Testis (tissue), 3 donors: ENCODE results near the gene L2HGDH. TPM values are rescaled to one million over a fixed set of nuclear protein-coding genes. Genes with fewer than 3 reads are reported as not detected.

Source experiments
- DNase-seq: peaks from one replicate; pipeline ENCODE4 v3.0.0-alpha.2; 2019
- H3K27ac ChIP-seq, 2 donors: fragments of 200-600 bp; sonication (generic); one replicate each; pipeline ENCODE4 v1.5.1; 2019
- H3K27me3 ChIP-seq: fragments of 200-600 bp; sonication (generic); one replicate; pipeline ENCODE4 v1.5.1; 2019
- H3K36me3 ChIP-seq: fragments of 200-600 bp; sonication (generic); one replicate; pipeline ENCODE4 v1.5.1; 2017; ENCODE audit warnings: low read depth; ENCODE audit errors: missing control alignments
- H3K4me1 ChIP-seq: fragments of 200-600 bp; sonication (generic); one replicate; pipeline ENCODE4 v1.5.1; 2019
- H3K4me3 ChIP-seq, 2 donors: fragments of 200-600 bp; sonication (generic); one replicate each; pipeline ENCODE4 v1.5.1; 2017 to 2019
- H3K9me3 ChIP-seq: fragments of 200-600 bp; sonication (generic); one replicate; pipeline ENCODE4 v1.5.1; 2017
- POLR2A ChIP-seq: fragments of 450-650 bp; IDR thresholded peaks from one replicate; pipeline ENCODE4 v1.6.1; 2017; ENCODE audit warnings: antibody characterized with exemption, mild to moderate bottlenecking, moderate library complexity
- WGBS, 2 donors: methylation state at CpG; one replicate each; pipeline ENCODE4 v1.1.5; 2018; 5-methylcytosine and 5-hydroxymethylcytosine counted together
- intact Hi-C: fragments of 100-400 bp; cut with DNase I; formaldehyde crosslinking; loops from one replicate; pipeline ENCODE4 v1.15.1; 2023; ENCODE audit warnings: low total_unique reads
- polyA plus RNA-seq: library from polyadenylated mRNA; stranded (reverse); fragments of 350-450 nt; fragmentation: Illumina TruSeq; extraction: RNeasy Lipid Tissue Mini Kit (QIAGEN cat#74804); gene quantifications from one replicate; pipeline ENCODE4 v1.2.3, GENCODE V29; 2014; ENCODE audit warnings: low read depth, low replicate concordance; ENCODE audit not compliant: insufficient read depth
- total RNA-seq, 2 donors: library from RNA; depleted of rRNA; stranded (reverse); fragments of >200 nt; gene quantifications; one replicate each; pipeline ENCODE4 v1.2.3, GENCODE V29; 2016
- TF ChIP-seq, protein P1 (sequence below), 3 experiments: fragments of 450-650 bp in 2 of 3; fragments of 200-600 bp in 1 of 3; sonication (generic) in 1 of 3; IDR thresholded peaks; one replicate each; pipeline ENCODE4 v1.5.1; 2016 to 2019; ENCODE audit warnings: antibody characterized with exemption in 3 of 3, mild to moderate bottlenecking in 2 of 3, moderate library complexity in 1 of 3

L2HGDH gene
- total and polyA plus RNA-seq, 3 donors from 2014 or later = 7.9 to 8.9 (median 8.5) TPM

DNA sequence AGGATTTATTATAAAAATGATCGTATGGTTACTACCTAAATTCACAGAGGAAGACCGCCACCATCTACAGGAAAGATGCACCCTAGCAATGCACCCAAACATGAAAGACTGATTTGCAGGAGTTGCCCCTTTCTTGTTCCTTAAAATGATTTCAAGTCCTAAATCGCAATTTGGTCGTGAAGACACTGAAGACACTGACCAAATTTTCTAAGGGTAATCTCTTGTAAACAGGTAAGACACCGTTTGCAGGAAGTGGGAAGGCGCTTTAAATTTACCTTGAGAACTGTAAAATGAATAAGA, 81.7 kb downstream of the L2HGDH start:
- DNase-seq = no peak
- WGBS, 2 donors = 5 to 9% methylated on average over 6 of the region's 6 CpGs
- Histone ChIP-seq H3K36me3 (no peaks in the 10 kb centered on the region), H3K4me3 (peak overlapping the region; percentile 83 to 85), H3K4me1 (peaks cover 14% of the 10 kb centered on the region), H3K9me3 (no peaks in the 10 kb centered on the region), H3K27me3 (no peaks in the 10 kb centered on the region), H3K27ac (peak overlapping the region; percentile 96 to 98)
- intact Hi-C loops = no loop called here
- TF ChIP-seq, protein P1, sequence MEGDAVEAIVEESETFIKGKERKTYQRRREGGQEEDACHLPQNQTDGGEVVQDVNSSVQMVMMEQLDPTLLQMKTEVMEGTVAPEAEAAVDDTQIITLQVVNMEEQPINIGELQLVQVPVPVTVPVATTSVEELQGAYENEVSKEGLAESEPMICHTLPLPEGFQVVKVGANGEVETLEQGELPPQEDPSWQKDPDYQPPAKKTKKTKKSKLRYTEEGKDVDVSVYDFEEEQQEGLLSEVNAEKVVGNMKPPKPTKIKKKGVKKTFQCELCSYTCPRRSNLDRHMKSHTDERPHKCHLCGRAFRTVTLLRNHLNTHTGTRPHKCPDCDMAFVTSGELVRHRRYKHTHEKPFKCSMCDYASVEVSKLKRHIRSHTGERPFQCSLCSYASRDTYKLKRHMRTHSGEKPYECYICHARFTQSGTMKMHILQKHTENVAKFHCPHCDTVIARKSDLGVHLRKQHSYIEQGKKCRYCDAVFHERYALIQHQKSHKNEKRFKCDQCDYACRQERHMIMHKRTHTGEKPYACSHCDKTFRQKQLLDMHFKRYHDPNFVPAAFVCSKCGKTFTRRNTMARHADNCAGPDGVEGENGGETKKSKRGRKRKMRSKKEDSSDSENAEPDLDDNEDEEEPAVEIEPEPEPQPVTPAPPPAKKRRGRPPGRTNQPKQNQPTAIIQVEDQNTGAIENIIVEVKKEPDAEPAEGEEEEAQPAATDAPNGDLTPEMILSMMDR (IDR thresholded peaks at IDR 0.05) = no peak
- no peak for TF ChIP-seq POLR2A

DNA sequence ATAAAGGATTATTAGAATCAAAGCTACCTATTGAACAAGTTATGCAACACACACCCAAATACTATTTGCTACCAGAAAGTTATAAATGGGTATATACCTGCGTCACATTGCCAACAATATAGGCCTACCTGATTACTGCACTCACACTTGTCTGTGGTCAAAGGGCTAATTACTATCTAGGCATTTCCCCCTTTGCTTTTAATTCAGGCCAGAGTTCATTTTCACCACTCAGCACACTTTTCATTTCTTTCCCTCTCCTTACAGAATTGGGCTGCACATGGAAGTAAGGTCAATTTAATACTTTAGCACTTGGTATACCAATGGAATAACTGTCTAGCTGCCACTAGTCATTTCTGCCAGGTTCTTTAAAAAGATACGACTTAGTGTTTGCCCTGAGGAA, 82.3 kb downstream of the L2HGDH start:
- no peaks in the 10 kb centered on the region for H3K36me3 ChIP-seq
- DNase-seq = no peak
- no peak for TF ChIP-seq POLR2A
- TF ChIP-seq, protein P1 (IDR thresholded peaks at IDR 0.05) = no peak
- peaks cover 18% of the 10 kb centered on the region for H3K4me1 ChIP-seq
- H3K4me3 ChIP-seq = peak overlapping the region; percentile 83 to 85
- no peaks in the 10 kb centered on the region for H3K27me3 ChIP-seq
- 30% methylated on average over 2 of the region's 2 CpGs for WGBS, 2 donors
- H3K27ac ChIP-seq = peak overlapping the region; percentile 96 to 98
- intact Hi-C loops = no loop called here
- H3K9me3 ChIP-seq = no peaks in the 10 kb centered on the region

DNA sequence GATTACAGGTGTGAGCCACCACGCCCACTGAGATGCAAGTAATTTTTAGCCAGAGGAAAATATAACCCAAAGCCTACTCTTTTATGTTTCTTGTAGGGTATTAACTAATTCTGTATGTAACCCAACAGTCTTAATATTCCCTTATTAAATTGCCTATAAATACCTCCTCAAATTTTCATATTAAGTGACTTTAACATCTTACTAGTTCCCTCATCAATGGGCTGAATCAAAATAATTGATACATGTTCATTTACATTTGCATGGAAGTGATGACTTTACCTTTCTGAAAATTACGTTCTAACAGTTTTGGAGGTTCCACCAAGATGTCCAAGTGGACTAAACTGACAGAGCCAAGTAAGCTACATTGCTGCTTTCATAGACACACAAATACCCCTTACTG, 83.7 kb downstream of the L2HGDH start:
- intact Hi-C loops = no loop called here
- H3K27ac ChIP-seq = no peak overlapping the region
- H3K9me3 ChIP-seq = no peaks in the 10 kb centered on the region
- H3K4me1 ChIP-seq = peaks cover 22% of the 10 kb centered on the region
- WGBS, 2 donors = 85 to 94% methylated on average over 2 of the region's 2 CpGs
- H3K27me3 ChIP-seq = no peaks in the 10 kb centered on the region
- TF ChIP-seq, protein P1 (IDR thresholded peaks at IDR 0.05) = no peak
- no peak for TF ChIP-seq POLR2A
- H3K36me3 ChIP-seq = no peaks in the 10 kb centered on the region
- no peak overlapping the region for H3K4me3 ChIP-seq
- DNase-seq = no peak

DNA sequence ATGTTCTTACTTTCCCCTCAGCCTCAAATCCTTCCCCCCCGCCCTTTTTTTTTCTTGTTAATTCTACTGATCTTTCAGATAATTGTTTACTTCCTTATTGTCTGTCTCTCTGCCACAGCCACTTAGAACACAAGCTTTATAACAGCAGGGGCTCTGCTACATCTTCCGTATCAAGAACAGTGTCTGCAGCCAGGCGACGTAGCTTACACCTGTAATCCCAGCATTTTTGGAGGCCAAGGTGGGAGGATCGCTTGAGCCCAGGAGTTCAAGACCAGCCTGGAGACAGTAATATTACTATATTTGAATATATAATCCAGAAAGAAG, 86.1 kb downstream of the L2HGDH start:
- peaks cover 28% of the 10 kb centered on the region for H3K4me1 ChIP-seq
- TF ChIP-seq POLR2A = no peak
- TF ChIP-seq, protein P1 (IDR thresholded peaks at IDR 0.05) = no peak
- H3K4me3 ChIP-seq = no peak overlapping the region
- H3K27me3 ChIP-seq = no peaks in the 10 kb centered on the region
- intact Hi-C loops = no loop called here
- WGBS, 2 donors = 27 to 49% methylated on average over 5 of the region's 5 CpGs
- no peaks in the 10 kb centered on the region for H3K9me3 ChIP-seq
- no peaks in the 10 kb centered on the region for H3K36me3 ChIP-seq
- peak overlapping the region; percentile 2 to 64 for H3K27ac ChIP-seq
- DNase-seq = peak; percentile 31

DNA sequence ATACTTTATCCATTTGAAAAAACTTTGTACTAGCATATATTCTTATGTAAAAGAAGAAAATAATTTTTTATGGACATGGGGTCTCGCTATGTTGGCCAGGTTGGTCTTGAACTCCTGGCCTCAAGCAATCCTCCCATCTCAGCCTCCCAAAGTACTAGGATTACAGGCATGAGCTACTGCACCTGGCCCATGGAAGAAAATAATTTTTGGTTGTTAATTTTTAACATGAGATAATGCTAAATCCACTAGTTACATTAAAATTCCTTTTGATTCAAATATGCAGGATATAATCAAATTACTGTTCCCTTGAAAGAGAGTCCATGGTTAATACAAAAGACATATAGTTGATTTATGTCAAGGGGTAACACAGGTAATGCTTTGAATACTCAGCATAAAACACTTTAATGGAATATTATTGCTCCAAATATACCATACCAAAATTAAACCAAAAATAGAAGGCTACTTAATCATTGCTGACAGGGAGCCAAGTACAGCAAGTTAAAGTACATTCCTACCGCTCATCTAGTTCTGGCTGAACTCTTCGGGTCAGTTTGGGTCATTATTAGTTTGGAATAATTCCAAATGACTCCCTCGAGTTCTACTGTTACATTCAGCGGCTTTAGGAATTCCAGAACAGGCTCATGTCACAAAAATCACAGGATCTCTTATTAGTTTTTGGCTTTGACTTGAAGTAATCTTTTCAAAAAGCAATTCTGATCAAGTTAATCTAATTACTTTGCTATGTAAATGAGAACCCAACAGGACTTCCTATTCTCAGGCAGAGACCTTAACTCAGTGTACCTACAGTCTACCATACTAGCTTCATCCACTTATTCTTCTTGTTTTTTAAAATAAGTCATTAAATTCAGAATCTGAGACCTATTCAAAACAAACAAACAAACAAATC, 86.7 kb downstream of the L2HGDH start:
- Histone ChIP-seq H3K27ac (peak overlapping the region in 1 of 2 donors; percentile 64), H3K36me3 (no peaks in the 10 kb centered on the region), H3K4me3 (no peak overlapping the region), H3K27me3 (no peaks in the 10 kb centered on the region), H3K9me3 (no peaks in the 10 kb centered on the region), H3K4me1 (peaks cover 28% of the 10 kb centered on the region)
- WGBS, 2 donors = 32 to 47% methylated on average over 5 of the region's 5 CpGs
- TF ChIP-seq, protein P1 (IDR thresholded peaks at IDR 0.05) = no peak
- TF ChIP-seq POLR2A = no peak
- DNase-seq = peak; percentile 40
- intact Hi-C loops = no loop called here
